Measurements from ENCODE around the gene SYT10. TPM values are rescaled to one million over a fixed set of nuclear protein-coding genes. Genes with fewer than 3 reads are reported as not detected.

The SYT10 gene
- under 1 TPM in 1 of 2 donors, not detected in 1; 0.30 TPM for total RNA-seq
- not detected for polyA plus RNA-seq
- long read RNA-seq, donor 1 = 0 reads
- long read RNA-seq, donor 2 = 0 reads

- Histone ChIP-seq H3K27ac (ENCODE audit: low read depth in 1 of 2, low read length in 2 of 2) (no peak within 1 kb of the TSS), H3K9me3 (ENCODE audit: control insufficient read depth, low read length) (no peaks in the 10 kb centered on the region), H3K27me3 (ENCODE audit: control insufficient read depth in 1 of 2, insufficient read depth in 2 of 2, low read length in 1 of 2) (no peaks in the 10 kb centered on the region), H3K4me1 (ENCODE audit: control insufficient read depth in 1 of 2, insufficient read depth in 2 of 2, low read length in 2 of 2) (no peaks in the 10 kb centered on the region), H3K36me3 (ENCODE audit: control insufficient read depth in 1 of 2, insufficient read depth in 2 of 2, low read length in 1 of 2) (no peaks in the 10 kb centered on the region), H3K4me3 (ENCODE audit: low read length in 2 of 2) (peak within 1 kb of the TSS in 1 of 2 donors; percentile 48)
- ATAC-seq (ENCODE audit: low FRiP score) (no peak), DNase-seq (peak; percentile 41 to 63)
- WGBS, 2 donors = 0 to 1% methylated on average over 32 to 49 of the region's 49 CpGs
- intact Hi-C loops (cut with DNase I) = no loop called here
Measured at GRCh38 chr12:33439587-33440011, at the start of gene SYT10. Gene SYT10, minus strand, starts transcription at chr12:33439819. Its CDS starts 297 bp downstream, at chr12:33439522.

- no peak for DNase-seq
- Histone ChIP-seq H3K27me3 (ENCODE audit: control insufficient read depth in 1 of 2, insufficient read depth in 2 of 2, low read length in 1 of 2) (no peaks in the 10 kb centered on the region), H3K9me3 (ENCODE audit: control insufficient read depth, low read length) (peaks cover 2% of the 10 kb centered on the region), H3K36me3 (ENCODE audit: control insufficient read depth in 1 of 2, insufficient read depth in 2 of 2, low read length in 1 of 2) (no peaks in the 10 kb centered on the region), H3K4me3 (ENCODE audit: low read length in 2 of 2) (no peak overlapping the region), H3K4me1 (ENCODE audit: control insufficient read depth in 1 of 2, insufficient read depth in 2 of 2, low read length in 2 of 2) (no peaks in the 10 kb centered on the region), H3K27ac (ENCODE audit: low read depth in 1 of 2, low read length in 2 of 2) (no peak overlapping the region)
- 18 to 24% methylated on average over 1 of the region's 1 CpG for WGBS, 2 donors
- intact Hi-C loops (cut with DNase I) = no loop called here
- ATAC-seq (ENCODE audit: low FRiP score) = no peak
Measured at GRCh38 chr12:33488036-33488435, 48.4 kb upstream of the SYT10 start.

GRCh38 chr12:33486058-33486457 lies 46.4 kb upstream of the SYT10 start:
- H3K4me3 ChIP-seq (ENCODE audit: low read length in 2 of 2) = no peak overlapping the region
- DNase-seq = no peak
- no peak for ATAC-seq (ENCODE audit: low FRiP score)
- H3K27ac ChIP-seq (ENCODE audit: low read depth in 1 of 2, low read length in 2 of 2) = no peak overlapping the region
- no peaks in the 10 kb centered on the region for H3K9me3 ChIP-seq (ENCODE audit: control insufficient read depth, low read length)
- H3K4me1 ChIP-seq (ENCODE audit: control insufficient read depth in 1 of 2, insufficient read depth in 2 of 2, low read length in 2 of 2) = no peaks in the 10 kb centered on the region
- H3K36me3 ChIP-seq (ENCODE audit: control insufficient read depth in 1 of 2, insufficient read depth in 2 of 2, low read length in 1 of 2) = no peaks in the 10 kb centered on the region
- WGBS, 2 donors = 55 to 63% methylated on average over 2 of the region's 2 CpGs
- intact Hi-C loops (cut with DNase I) = no loop called here
- no peaks in the 10 kb centered on the region for H3K27me3 ChIP-seq (ENCODE audit: control insufficient read depth in 1 of 2, insufficient read depth in 2 of 2, low read length in 1 of 2)

GRCh38 chr12:33484161-33484560 lies 44.5 kb upstream of the SYT10 start:
- no peaks in the 10 kb centered on the region for H3K36me3 ChIP-seq (ENCODE audit: control insufficient read depth in 1 of 2, insufficient read depth in 2 of 2, low read length in 1 of 2)
- ATAC-seq (ENCODE audit: low FRiP score) = no peak
- no peaks in the 10 kb centered on the region for H3K27me3 ChIP-seq (ENCODE audit: control insufficient read depth in 1 of 2, insufficient read depth in 2 of 2, low read length in 1 of 2)
- intact Hi-C loops (cut with DNase I) = no loop called here
- no peak for DNase-seq
- H3K4me1 ChIP-seq (ENCODE audit: control insufficient read depth in 1 of 2, insufficient read depth in 2 of 2, low read length in 2 of 2) = no peaks in the 10 kb centered on the region
- no peak overlapping the region for H3K4me3 ChIP-seq (ENCODE audit: low read length in 2 of 2)
- 54 to 55% methylated on average over 1 of the region's 1 CpG for WGBS, 2 donors
- H3K27ac ChIP-seq (ENCODE audit: low read depth in 1 of 2, low read length in 2 of 2) = no peak overlapping the region
- H3K9me3 ChIP-seq (ENCODE audit: control insufficient read depth, low read length) = no peaks in the 10 kb centered on the region

- no peak overlapping the region for H3K4me3 ChIP-seq (ENCODE audit: low read length in 2 of 2)
- WGBS, 2 donors = 56 to 61% methylated on average over 1 of the region's 1 CpG
- DNase-seq = no peak
Measured at GRCh38 chr12:33480366-33480765, 40.7 kb upstream of the SYT10 start.

GRCh38 chr12:33476058-33476457 lies 36.4 kb upstream of the SYT10 start:
- 41 to 54% methylated on average over 1 of the region's 1 CpG for WGBS, 2 donors
- Histone ChIP-seq H3K36me3 (ENCODE audit: control insufficient read depth in 1 of 2, insufficient read depth in 2 of 2, low read length in 1 of 2) (no peaks in the 10 kb centered on the region), H3K9me3 (ENCODE audit: control insufficient read depth, low read length) (no peaks in the 10 kb centered on the region), H3K4me3 (ENCODE audit: low read length in 2 of 2) (no peak overlapping the region), H3K27me3 (ENCODE audit: control insufficient read depth in 1 of 2, insufficient read depth in 2 of 2, low read length in 1 of 2) (no peaks in the 10 kb centered on the region), H3K4me1 (ENCODE audit: control insufficient read depth in 1 of 2, insufficient read depth in 2 of 2, low read length in 2 of 2) (no peaks in the 10 kb centered on the region), H3K27ac (ENCODE audit: low read depth in 1 of 2, low read length in 2 of 2) (no peak overlapping the region)
- no peak for DNase-seq
- ATAC-seq (ENCODE audit: low FRiP score) = no peak
- intact Hi-C loops (cut with DNase I) = no loop called here

More at GRCh38 chr12:33480366-33480765, 40.7 kb upstream of the SYT10 start:
- Histone ChIP-seq H3K9me3 (ENCODE audit: control insufficient read depth, low read length) (no peaks in the 10 kb centered on the region), H3K27ac (ENCODE audit: low read depth in 1 of 2, low read length in 2 of 2) (no peak overlapping the region), H3K36me3 (ENCODE audit: control insufficient read depth in 1 of 2, insufficient read depth in 2 of 2, low read length in 1 of 2) (no peaks in the 10 kb centered on the region), H3K4me1 (ENCODE audit: control insufficient read depth in 1 of 2, insufficient read depth in 2 of 2, low read length in 2 of 2) (no peaks in the 10 kb centered on the region), H3K27me3 (ENCODE audit: control insufficient read depth in 1 of 2, insufficient read depth in 2 of 2, low read length in 1 of 2) (no peaks in the 10 kb centered on the region)
- ATAC-seq (ENCODE audit: low FRiP score) = no peak
- intact Hi-C loops (cut with DNase I) = no loop called here

- intact Hi-C loops (cut with DNase I) = no loop called here
- DNase-seq (no peak), ATAC-seq (ENCODE audit: low FRiP score) (no peak)
- Histone ChIP-seq H3K9me3 (ENCODE audit: control insufficient read depth, low read length) (no peaks in the 10 kb centered on the region), H3K27me3 (ENCODE audit: control insufficient read depth in 1 of 2, insufficient read depth in 2 of 2, low read length in 1 of 2) (no peaks in the 10 kb centered on the region), H3K27ac (ENCODE audit: low read depth in 1 of 2, low read length in 2 of 2) (no peak overlapping the region), H3K36me3 (ENCODE audit: control insufficient read depth in 1 of 2, insufficient read depth in 2 of 2, low read length in 1 of 2) (no peaks in the 10 kb centered on the region), H3K4me1 (ENCODE audit: control insufficient read depth in 1 of 2, insufficient read depth in 2 of 2, low read length in 2 of 2) (no peaks in the 10 kb centered on the region), H3K4me3 (ENCODE audit: low read length in 2 of 2) (no peak overlapping the region)
- WGBS, 2 donors = 68 to 77% methylated on average over 1 of the region's 1 CpG
Measured at GRCh38 chr12:33472299-33472698, 32.7 kb upstream of the SYT10 start.

GRCh38 chr12:33455096-33455495 lies 15.5 kb upstream of the SYT10 start:
- Histone ChIP-seq H3K9me3 (ENCODE audit: control insufficient read depth, low read length) (no peaks in the 10 kb centered on the region), H3K27ac (ENCODE audit: low read depth in 1 of 2, low read length in 2 of 2) (no peak overlapping the region), H3K4me1 (ENCODE audit: control insufficient read depth in 1 of 2, insufficient read depth in 2 of 2, low read length in 2 of 2) (no peaks in the 10 kb centered on the region), H3K4me3 (ENCODE audit: low read length in 2 of 2) (no peak overlapping the region), H3K36me3 (ENCODE audit: control insufficient read depth in 1 of 2, insufficient read depth in 2 of 2, low read length in 1 of 2) (no peaks in the 10 kb centered on the region), H3K27me3 (ENCODE audit: control insufficient read depth in 1 of 2, insufficient read depth in 2 of 2, low read length in 1 of 2) (no peaks in the 10 kb centered on the region)
- WGBS, 2 donors = 84 to 93% methylated on average over 1 of the region's 1 CpG
- ATAC-seq (ENCODE audit: low FRiP score) (no peak), DNase-seq (no peak)
- intact Hi-C loops (cut with DNase I) = no loop called here

GRCh38 chr12:33450480-33450879 lies 10.9 kb upstream of the SYT10 start:
- H3K27ac ChIP-seq (ENCODE audit: low read depth in 1 of 2, low read length in 2 of 2) = no peak overlapping the region
- no peaks in the 10 kb centered on the region for H3K36me3 ChIP-seq (ENCODE audit: control insufficient read depth in 1 of 2, insufficient read depth in 2 of 2, low read length in 1 of 2)
- no peaks in the 10 kb centered on the region for H3K4me1 ChIP-seq (ENCODE audit: control insufficient read depth in 1 of 2, insufficient read depth in 2 of 2, low read length in 2 of 2)
- H3K27me3 ChIP-seq (ENCODE audit: control insufficient read depth in 1 of 2, insufficient read depth in 2 of 2, low read length in 1 of 2) = no peaks in the 10 kb centered on the region
- intact Hi-C loops (cut with DNase I) = no loop called here
- no peaks in the 10 kb centered on the region for H3K9me3 ChIP-seq (ENCODE audit: control insufficient read depth, low read length)
- DNase-seq (no peak), ATAC-seq (ENCODE audit: low FRiP score) (no peak)
- WGBS, 2 donors = 78% methylated on average over 3 of the region's 3 CpGs
- no peak overlapping the region for H3K4me3 ChIP-seq (ENCODE audit: low read length in 2 of 2)

Measured in aorta (tissue), 5 donors.